ENCODE data around the gene CCNY. TPM values are rescaled to one million over a fixed set of nuclear protein-coding genes. Genes with fewer than 3 reads are reported as not detected.

The CCNY gene
- total RNA-seq, 1 experiment from 2014 or later = 51.9 TPM

DNA sequence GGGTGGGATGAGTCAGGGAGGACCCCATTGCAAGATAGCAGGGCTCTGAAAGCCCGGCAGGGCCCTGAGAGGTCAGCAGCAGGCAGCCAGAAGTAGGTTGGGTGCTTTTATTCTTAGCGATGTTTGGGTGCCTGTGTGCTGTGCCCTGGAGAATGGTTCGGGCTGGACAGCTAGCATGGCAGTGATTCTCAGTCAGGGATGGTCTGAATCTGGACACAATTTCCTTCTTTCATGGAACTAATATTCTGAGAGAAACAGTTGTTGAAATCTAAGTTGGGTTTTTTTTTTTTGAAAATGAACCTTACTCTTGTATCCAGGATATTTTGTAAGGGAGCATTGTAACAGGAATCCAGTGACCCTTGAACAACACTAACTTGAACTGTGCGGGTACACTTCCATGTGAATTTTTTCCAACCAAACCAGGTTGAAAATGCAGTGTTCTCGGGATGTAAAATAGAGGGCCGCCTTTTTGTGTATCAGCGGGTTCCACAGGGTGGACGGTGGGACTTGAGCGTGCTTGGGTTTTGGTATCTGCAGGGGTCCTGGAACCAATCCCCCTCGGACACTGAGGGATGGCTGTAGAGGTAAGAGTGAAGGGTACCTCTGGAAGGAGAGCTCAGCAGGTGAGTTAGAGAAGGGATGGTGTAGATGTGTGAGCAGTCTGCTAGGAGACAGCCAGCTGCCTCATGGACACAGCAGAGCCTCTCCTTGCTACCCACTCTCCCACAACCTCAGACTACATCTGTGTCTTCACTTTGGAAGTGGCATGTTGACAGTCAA, 12.5 kb downstream of the CCNY start:
- ATAC-seq (no peak), DNase-seq (ENCODE audit: low read depth, low spot score) (no peak)
- no peaks in the 10 kb centered on the region for H3K36me3 ChIP-seq (ENCODE audit: control insufficient read depth, insufficient read depth, low read length)
- in situ Hi-C loops (cut with HindIII; ENCODE audit: low pct_unique_long_range_greater_than_20kb, low sequenced_read_pairs) (no loop called here), intact Hi-C loops (cut with micrococcal nuclease; ENCODE audit: unreplicated experiment) (loop anchor here (10.0 kb wide), 1 partner anchor 104 kb away; no protein-coding TSS in a partner anchor)
- H3K27ac ChIP-seq (ENCODE audit: low read length) = no peak overlapping the region
- POLR2A ChIA-PET = no interaction called here
- no TSS peak for BruUV-seq (replicated peaks)
- H3K27me3 ChIP-seq (ENCODE audit: control insufficient read depth, insufficient read depth, low read length) = no peaks in the 10 kb centered on the region
- H3K9me3 ChIP-seq (ENCODE audit: control insufficient read depth, insufficient read depth, low read depth, low read length) = no peaks in the 10 kb centered on the region
- no peak for TF ChIP-seq SIN3A (IDR thresholded peaks at IDR 0.05; ENCODE audit: borderline replicate concordance, insufficient read depth, low read depth, low read length)
- TF ChIP-seq, protein P1, sequence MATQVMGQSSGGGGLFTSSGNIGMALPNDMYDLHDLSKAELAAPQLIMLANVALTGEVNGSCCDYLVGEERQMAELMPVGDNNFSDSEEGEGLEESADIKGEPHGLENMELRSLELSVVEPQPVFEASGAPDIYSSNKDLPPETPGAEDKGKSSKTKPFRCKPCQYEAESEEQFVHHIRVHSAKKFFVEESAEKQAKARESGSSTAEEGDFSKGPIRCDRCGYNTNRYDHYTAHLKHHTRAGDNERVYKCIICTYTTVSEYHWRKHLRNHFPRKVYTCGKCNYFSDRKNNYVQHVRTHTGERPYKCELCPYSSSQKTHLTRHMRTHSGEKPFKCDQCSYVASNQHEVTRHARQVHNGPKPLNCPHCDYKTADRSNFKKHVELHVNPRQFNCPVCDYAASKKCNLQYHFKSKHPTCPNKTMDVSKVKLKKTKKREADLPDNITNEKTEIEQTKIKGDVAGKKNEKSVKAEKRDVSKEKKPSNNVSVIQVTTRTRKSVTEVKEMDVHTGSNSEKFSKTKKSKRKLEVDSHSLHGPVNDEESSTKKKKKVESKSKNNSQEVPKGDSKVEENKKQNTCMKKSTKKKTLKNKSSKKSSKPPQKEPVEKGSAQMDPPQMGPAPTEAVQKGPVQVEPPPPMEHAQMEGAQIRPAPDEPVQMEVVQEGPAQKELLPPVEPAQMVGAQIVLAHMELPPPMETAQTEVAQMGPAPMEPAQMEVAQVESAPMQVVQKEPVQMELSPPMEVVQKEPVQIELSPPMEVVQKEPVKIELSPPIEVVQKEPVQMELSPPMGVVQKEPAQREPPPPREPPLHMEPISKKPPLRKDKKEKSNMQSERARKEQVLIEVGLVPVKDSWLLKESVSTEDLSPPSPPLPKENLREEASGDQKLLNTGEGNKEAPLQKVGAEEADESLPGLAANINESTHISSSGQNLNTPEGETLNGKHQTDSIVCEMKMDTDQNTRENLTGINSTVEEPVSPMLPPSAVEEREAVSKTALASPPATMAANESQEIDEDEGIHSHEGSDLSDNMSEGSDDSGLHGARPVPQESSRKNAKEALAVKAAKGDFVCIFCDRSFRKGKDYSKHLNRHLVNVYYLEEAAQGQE (IDR thresholded peaks at IDR 0.05; ENCODE audit: insufficient read depth in 1 of 2, low read depth in 2 of 2, low read length in 1 of 2) = no peak
- CTCF ChIA-PET = no interaction called here
- no peaks in the 10 kb centered on the region for H3K4me1 ChIP-seq (ENCODE audit: control insufficient read depth, insufficient read depth, low read length)
- H3K4me3 ChIP-seq (ENCODE audit: low read depth in 2 of 2, low read length in 2 of 2) = no peak overlapping the region

DNA sequence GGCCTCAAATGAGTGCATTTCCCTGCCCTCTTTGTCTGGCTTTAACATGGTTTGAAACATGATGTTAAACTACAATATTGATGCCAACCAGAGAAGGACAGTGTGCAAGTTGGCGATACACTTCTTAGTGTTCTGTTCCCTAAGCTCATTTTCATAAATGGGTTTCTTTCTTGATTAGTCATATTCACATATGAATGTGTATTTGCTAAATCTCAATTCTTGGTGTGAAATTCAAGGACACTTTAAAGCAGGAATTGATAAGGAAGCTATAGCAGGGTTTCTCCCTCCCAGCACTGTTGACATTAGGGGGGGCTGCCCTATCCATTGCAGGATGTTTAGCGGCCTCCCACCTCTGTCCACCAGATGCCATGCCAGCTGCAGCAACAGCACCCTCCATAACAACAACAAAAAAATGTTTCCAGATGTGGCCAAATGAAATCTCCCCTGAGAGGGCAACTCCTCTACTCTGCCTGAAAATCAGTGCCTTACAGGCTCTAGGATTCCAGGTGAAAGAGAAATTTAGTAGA, 13.1 kb downstream of the CCNY start:
- POLR2A ChIA-PET = no interaction called here
- TF ChIP-seq, protein P2, sequence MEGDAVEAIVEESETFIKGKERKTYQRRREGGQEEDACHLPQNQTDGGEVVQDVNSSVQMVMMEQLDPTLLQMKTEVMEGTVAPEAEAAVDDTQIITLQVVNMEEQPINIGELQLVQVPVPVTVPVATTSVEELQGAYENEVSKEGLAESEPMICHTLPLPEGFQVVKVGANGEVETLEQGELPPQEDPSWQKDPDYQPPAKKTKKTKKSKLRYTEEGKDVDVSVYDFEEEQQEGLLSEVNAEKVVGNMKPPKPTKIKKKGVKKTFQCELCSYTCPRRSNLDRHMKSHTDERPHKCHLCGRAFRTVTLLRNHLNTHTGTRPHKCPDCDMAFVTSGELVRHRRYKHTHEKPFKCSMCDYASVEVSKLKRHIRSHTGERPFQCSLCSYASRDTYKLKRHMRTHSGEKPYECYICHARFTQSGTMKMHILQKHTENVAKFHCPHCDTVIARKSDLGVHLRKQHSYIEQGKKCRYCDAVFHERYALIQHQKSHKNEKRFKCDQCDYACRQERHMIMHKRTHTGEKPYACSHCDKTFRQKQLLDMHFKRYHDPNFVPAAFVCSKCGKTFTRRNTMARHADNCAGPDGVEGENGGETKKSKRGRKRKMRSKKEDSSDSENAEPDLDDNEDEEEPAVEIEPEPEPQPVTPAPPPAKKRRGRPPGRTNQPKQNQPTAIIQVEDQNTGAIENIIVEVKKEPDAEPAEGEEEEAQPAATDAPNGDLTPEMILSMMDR (IDR thresholded peaks at IDR 0.05) = no peak
- TF ChIP-seq, protein P1 (IDR thresholded peaks at IDR 0.05; ENCODE audit: insufficient read depth in 1 of 2, low read depth in 2 of 2, low read length in 1 of 2) = no peak
- no peak for TF ChIP-seq SIN3A (IDR thresholded peaks at IDR 0.05; ENCODE audit: borderline replicate concordance, insufficient read depth, low read depth, low read length)
- no peak for TF ChIP-seq TCF7L2 (IDR thresholded peaks at IDR 0.05; ENCODE audit: low read depth, low read length)
- no peak for TF ChIP-seq POLR2AphosphoS5 (IDR thresholded peaks at IDR 0.05; ENCODE audit: low read depth, low read length)
- CTCF ChIA-PET = no interaction called here
- no TSS peak for BruUV-seq (replicated peaks)
- Histone ChIP-seq H3K4me1 (ENCODE audit: control insufficient read depth, insufficient read depth, low read length) (no peaks in the 10 kb centered on the region), H3K9me3 (ENCODE audit: control insufficient read depth, insufficient read depth, low read depth, low read length) (no peaks in the 10 kb centered on the region), H3K27ac (ENCODE audit: low read length) (no peak overlapping the region), H3K4me3 (ENCODE audit: low read depth in 2 of 2, low read length in 2 of 2) (no peak overlapping the region), H3K36me3 (ENCODE audit: control insufficient read depth, insufficient read depth, low read length) (no peaks in the 10 kb centered on the region), H3K27me3 (ENCODE audit: control insufficient read depth, insufficient read depth, low read length) (no peaks in the 10 kb centered on the region)
- intact Hi-C loops (cut with micrococcal nuclease; ENCODE audit: unreplicated experiment) (loop anchor here (10.0 kb wide), 1 partner anchor 105 kb away; no protein-coding TSS in a partner anchor), in situ Hi-C loops (cut with HindIII; ENCODE audit: low pct_unique_long_range_greater_than_20kb, low sequenced_read_pairs) (no loop called here)
- DNase-seq (ENCODE audit: low read depth, low spot score) (no peak), ATAC-seq (no peak)

Data from Panc1 (cell line).